MCF 10A (cell line): ENCODE data around the gene WNT3A. TPM values are rescaled to one million over a fixed set of nuclear protein-coding genes. Genes with fewer than 3 reads are reported as not detected.

Experiments used
- BruUV-seq: library from RNA; stranded (reverse); fragments of 400-500 nt; replicated peaks from 2 replicates; lab custom pipeline; 2021; lab: Mats Ljungman, UMichigan
- CTCF ChIA-PET: fragments of 300-600 bp; sonication (Branson Sonifier 250); formaldehyde crosslinking; extraction: SDS; loops from one replicate; lab custom pipeline; 2021; ENCODE audit warnings: antibody characterized with exemption, inconsistent platforms; lab: Yijun Ruan, JAX
- POLR2A ChIA-PET: fragments of 300-600, 350-650 bp; sonication (Branson Sonifier 250); formaldehyde crosslinking; extraction: SDS; loops from one replicate; lab custom pipeline; 2020; ENCODE audit warnings: antibody characterized with exemption, inconsistent platforms; lab: Yijun Ruan, JAX
- DNase-seq: peaks from one replicate; pipeline ENCODE4 v3.0.0-alpha.2; 2018; ENCODE audit not compliant: unreplicated experiment
- H3K27ac Mint-ChIP-seq: one replicate; pipeline ENCODE4 v1.8.0; 2022; ENCODE audit warnings: mild to moderate bottlenecking, low read depth, mixed read lengths; ENCODE audit not compliant: unreplicated experiment
- H3K27me3 Mint-ChIP-seq: one replicate; pipeline ENCODE4 v1.8.0; 2022; ENCODE audit warnings: mixed read lengths; ENCODE audit not compliant: insufficient read depth, unreplicated experiment
- H3K36me3 Mint-ChIP-seq: one replicate; pipeline ENCODE4 v1.8.0; 2022; ENCODE audit warnings: mild to moderate bottlenecking, moderate library complexity, mixed read lengths; ENCODE audit not compliant: insufficient read depth, unreplicated experiment
- H3K4me1 Mint-ChIP-seq: one replicate; pipeline ENCODE4 v1.8.0; 2022; ENCODE audit warnings: mixed read lengths; ENCODE audit not compliant: insufficient read depth, unreplicated experiment
- H3K4me3 Mint-ChIP-seq: one replicate; pipeline ENCODE4 v1.8.0; 2022; ENCODE audit warnings: mild to moderate bottlenecking, moderate library complexity, mixed read lengths; ENCODE audit not compliant: unreplicated experiment
- H3K9me3 Mint-ChIP-seq: one replicate; pipeline ENCODE4 v1.8.0; 2022; ENCODE audit warnings: mixed read lengths; ENCODE audit not compliant: unreplicated experiment
- intact Hi-C: fragments of 100-400 bp; cut with micrococcal nuclease; formaldehyde crosslinking; loops from 2 replicates; pipeline ENCODE4 v1.14.1; 2022
- total RNA-seq: library from RNA; stranded (reverse); gene quantifications from 2 replicates; pipeline ENCODE4 v1.2.3, GENCODE V29; 2022
- TF ChIP-seq, protein P1 (sequence below): fragments of 200-600 bp; IDR thresholded peaks from one replicate; pipeline ENCODE4 v1.8.0; 2022; ENCODE audit warnings: antibody characterized with exemption, mild to moderate bottlenecking; ENCODE audit not compliant: unreplicated experiment

The WNT3A gene
- total RNA-seq, 1 experiment from 2014 or later: not detected

DNA sequence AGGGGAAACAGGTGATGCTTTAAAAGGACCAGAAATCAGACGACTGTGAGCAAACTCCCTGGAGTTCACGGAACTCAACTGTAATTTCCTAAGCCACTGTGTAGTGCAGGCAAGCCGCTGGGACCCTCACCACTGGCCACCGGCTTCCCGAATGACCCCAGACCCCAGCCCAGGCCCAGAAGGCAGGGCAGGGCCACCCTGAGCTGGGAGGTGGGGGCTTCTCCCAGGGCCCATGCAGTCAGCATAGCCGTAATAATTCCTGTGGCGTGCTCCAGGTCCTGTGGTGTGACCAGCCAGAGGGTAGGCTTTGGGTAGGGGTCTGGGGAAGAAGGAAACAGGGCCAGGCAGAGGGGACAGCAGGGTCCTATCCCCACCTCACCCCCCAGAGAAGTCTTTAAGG lies 72.2 kb downstream of the WNT3A start:
- POLR2A ChIA-PET: interaction anchor here (0.7 kb wide), 1 partner anchor 35 kb away, joined by 3 read pairs; no protein-coding TSS in a partner anchor
- CTCF ChIA-PET: interaction anchor here (0.9 to 1.9 kb wide), 4 partner anchors 14 to 316 kb away, joined by 3 to 13 read pairs (median 4); no protein-coding TSS in a partner anchor
- TF ChIP-seq, protein P1, sequence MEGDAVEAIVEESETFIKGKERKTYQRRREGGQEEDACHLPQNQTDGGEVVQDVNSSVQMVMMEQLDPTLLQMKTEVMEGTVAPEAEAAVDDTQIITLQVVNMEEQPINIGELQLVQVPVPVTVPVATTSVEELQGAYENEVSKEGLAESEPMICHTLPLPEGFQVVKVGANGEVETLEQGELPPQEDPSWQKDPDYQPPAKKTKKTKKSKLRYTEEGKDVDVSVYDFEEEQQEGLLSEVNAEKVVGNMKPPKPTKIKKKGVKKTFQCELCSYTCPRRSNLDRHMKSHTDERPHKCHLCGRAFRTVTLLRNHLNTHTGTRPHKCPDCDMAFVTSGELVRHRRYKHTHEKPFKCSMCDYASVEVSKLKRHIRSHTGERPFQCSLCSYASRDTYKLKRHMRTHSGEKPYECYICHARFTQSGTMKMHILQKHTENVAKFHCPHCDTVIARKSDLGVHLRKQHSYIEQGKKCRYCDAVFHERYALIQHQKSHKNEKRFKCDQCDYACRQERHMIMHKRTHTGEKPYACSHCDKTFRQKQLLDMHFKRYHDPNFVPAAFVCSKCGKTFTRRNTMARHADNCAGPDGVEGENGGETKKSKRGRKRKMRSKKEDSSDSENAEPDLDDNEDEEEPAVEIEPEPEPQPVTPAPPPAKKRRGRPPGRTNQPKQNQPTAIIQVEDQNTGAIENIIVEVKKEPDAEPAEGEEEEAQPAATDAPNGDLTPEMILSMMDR: no peak
- peak overlapping the region; percentile 26 for H3K4me3 Mint-ChIP-seq
- no peak for DNase-seq
- peaks cover 22% of the 10 kb centered on the region for H3K4me1 Mint-ChIP-seq
- H3K9me3 Mint-ChIP-seq: no peaks in the 10 kb centered on the region
- H3K36me3 Mint-ChIP-seq: peaks cover 19% of the 10 kb centered on the region
- no peaks in the 10 kb centered on the region for H3K27me3 Mint-ChIP-seq
- intact Hi-C loops: no loop called here
- BruUV-seq: no TSS peak
- H3K27ac Mint-ChIP-seq: no peak overlapping the region

DNA sequence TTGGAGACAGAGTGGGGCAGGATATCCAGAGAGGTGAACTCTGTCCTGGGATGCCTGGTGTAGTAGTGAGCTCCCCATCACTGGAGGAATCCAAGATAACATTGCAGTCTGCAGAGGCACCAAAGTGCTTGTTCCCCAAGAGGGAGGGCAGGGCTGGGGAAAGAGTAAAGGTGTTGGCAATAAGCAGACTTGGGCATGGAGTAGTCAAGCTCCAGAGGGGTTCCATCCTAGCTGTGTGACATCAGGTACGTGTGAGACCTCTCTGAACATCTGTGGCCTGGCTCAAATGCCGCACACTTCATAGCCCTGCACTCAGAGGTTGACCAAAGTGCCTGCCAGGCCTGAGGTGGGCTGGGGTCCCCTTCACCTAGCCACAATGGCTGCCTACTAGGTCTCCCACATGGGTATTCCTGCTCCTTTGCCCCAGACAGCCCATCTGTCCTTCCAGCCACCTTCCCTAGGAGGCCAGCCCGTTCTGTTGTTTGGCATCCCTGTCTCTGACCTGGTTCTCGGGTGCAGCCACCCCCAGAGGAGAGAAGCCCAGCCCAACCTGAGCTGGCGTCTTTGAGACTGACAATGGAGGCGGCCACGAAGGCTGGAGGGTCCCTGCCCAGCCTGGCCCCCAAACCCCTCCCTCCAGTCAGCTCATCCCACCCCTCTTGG lies 72.9 kb downstream of the WNT3A start:
- Mint-ChIP-seq H3K27me3 (no peaks in the 10 kb centered on the region), H3K9me3 (no peaks in the 10 kb centered on the region), H3K4me3 (peak overlapping the region; percentile 26), H3K4me1 (peaks cover 29% of the 10 kb centered on the region), H3K36me3 (peaks cover 26% of the 10 kb centered on the region), H3K27ac (no peak overlapping the region)
- DNase-seq: no peak
- TF ChIP-seq, protein P1: no peak
- POLR2A ChIA-PET: interaction anchor here (0.7 to 4.8 kb wide), 4 partner anchors 35 to 77 kb away, joined by 3 to 93 read pairs (median 3); no protein-coding TSS in a partner anchor
- intact Hi-C loops: no loop called here
- CTCF ChIA-PET: interaction anchor here (0.7 to 1.9 kb wide), 6 partner anchors 15 to 317 kb away, joined by 3 to 13 read pairs (median 4); no protein-coding TSS in a partner anchor
- BruUV-seq: no TSS peak

DNA sequence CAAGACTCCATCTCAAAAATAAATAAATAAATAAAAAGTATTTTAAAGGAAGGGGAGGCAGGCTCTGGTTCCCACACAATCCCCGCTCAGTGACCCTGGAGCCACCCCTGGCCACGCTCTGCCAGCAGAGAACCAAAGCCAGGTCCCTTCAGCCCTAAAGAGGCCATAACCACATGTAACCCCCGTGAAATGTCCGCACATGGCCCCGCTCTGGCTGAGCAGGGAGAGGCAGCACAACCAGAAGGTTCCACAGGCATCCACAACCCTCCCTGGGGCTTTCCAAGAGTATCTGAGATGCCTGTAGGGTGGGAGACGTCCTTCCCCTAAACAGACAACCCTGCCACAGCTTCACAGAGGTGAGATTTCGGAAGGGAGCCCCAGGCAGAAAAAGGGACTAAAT lies 74.3 kb downstream of the WNT3A start:
- POLR2A ChIA-PET: interaction anchor here (0.7 to 4.9 kb wide), 13 partner anchors 12 to 377 kb away, joined by 3 to 128 read pairs (median 33); partner anchors contain the start of genes C1orf35, IBA57, MRPL55 and WNT3A
- H3K36me3 Mint-ChIP-seq: peaks cover 41% of the 10 kb centered on the region
- intact Hi-C loops: no loop called here

More for the DNA sequence above, 74.3 kb downstream of the WNT3A start:
- no peaks in the 10 kb centered on the region for H3K9me3 Mint-ChIP-seq
- peaks cover 38% of the 10 kb centered on the region for H3K4me1 Mint-ChIP-seq
- CTCF ChIA-PET: interaction anchor here (0.6 to 4.0 kb wide), 6 partner anchors 25 to 318 kb away, joined by 3 to 42 read pairs (median 4); partner anchors contain the start of gene WNT3A
- peak overlapping the region; percentile 97 for H3K27ac Mint-ChIP-seq
- DNase-seq: no peak
- no peaks in the 10 kb centered on the region for H3K27me3 Mint-ChIP-seq
- peak overlapping the region; percentile 98 for H3K4me3 Mint-ChIP-seq
- BruUV-seq: no TSS peak
- TF ChIP-seq, protein P1: no peak
